Measurements from ENCODE around the gene SAMD15.

DNA sequence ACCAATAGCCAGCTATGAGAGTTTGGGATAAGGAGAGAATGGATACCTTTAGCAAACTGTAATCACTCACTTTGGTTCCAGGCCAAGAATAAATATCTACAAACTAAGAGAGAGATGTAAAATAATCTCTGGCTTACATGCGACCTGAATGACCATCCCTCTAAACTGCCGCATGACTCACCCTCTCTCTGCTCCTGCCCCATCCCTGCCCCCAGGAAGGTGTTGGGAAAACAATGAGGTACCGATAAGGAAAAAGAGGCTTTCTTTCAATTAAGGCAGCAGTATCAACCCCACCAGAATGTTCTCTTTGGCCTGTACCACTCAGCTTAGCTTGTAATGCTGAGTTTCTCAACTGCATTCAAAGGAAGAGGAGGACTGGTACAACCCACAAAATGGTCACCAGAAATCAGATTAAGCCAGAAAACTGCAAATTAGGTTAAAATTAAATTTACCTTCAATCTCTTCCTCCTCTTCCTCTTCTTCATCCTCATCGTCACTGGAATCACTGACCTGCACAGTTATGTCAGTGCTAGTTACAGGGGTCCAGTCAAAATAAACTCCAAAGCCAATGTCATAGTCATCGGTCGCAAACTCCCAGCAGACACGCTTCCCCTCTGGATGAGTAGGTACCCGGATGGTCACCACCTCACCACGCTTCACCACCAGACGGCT, 34.3 kb upstream of the SAMD15 start:
- TF ChIP-seq ZBTB7A (IDR thresholded peaks at IDR 0.05; ENCODE audit: low read depth), result no peak
- no peak for TF ChIP-seq FOXM1 (IDR thresholded peaks at IDR 0.05; ENCODE audit: borderline replicate concordance, low read depth)
- no peak for TF ChIP-seq EP300 (IDR thresholded peaks at IDR 0.05; ENCODE audit: borderline replicate concordance)
- no peak for TF ChIP-seq RAD21 (IDR thresholded peaks at IDR 0.05; ENCODE audit: low read depth)
- TF ChIP-seq CREB1 (IDR thresholded peaks at IDR 0.05; ENCODE audit: low read depth), result no peak
- no peak for TF ChIP-seq TAF1 (IDR thresholded peaks at IDR 0.05; ENCODE audit: low read depth)
- no peak for TF ChIP-seq CEBPB (IDR thresholded peaks at IDR 0.05)
- TF ChIP-seq REST (IDR thresholded peaks at IDR 0.05; ENCODE audit: low read depth), result no peak
- TF ChIP-seq EGR1 (IDR thresholded peaks at IDR 0.05), result no peak
- TF ChIP-seq TCF12 (IDR thresholded peaks at IDR 0.05; ENCODE audit: low read depth), result no peak
- no peak for TF ChIP-seq MAX (IDR thresholded peaks at IDR 0.05)
- TF ChIP-seq YY1 (IDR thresholded peaks at IDR 0.05; ENCODE audit: low read depth), result no peak
- TF ChIP-seq, protein P1, sequence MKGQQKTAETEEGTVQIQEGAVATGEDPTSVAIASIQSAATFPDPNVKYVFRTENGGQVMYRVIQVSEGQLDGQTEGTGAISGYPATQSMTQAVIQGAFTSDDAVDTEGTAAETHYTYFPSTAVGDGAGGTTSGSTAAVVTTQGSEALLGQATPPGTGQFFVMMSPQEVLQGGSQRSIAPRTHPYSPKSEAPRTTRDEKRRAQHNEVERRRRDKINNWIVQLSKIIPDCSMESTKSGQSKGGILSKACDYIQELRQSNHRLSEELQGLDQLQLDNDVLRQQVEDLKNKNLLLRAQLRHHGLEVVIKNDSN (IDR thresholded peaks at IDR 0.05), result no peak

Measured in Ishikawa (cell line).